RWPE1 (cell line): ENCODE results near the gene APBA2.

ENCODE experiments used
- CTCF ChIA-PET: fragments of 350-600 bp; sonication (Branson Sonifier 250); formaldehyde crosslinking; extraction: SDS; loops from one replicate; lab custom pipeline; 2021; lab: Yijun Ruan, JAX
- POLR2A ChIA-PET: fragments of 400-600 bp; formaldehyde crosslinking; extraction: SDS; loops from one replicate; lab custom pipeline; 2020; ENCODE audit warnings: antibody characterized with exemption; ENCODE audit not compliant: low non-redundant PET; lab: Yijun Ruan, JAX
- DNase-seq: peaks from one replicate; pipeline ENCODE4 v3.0.0; 2012; ENCODE audit warnings: low spot score
- H3K27ac ChIP-seq: fragments of 450-650 bp; 2 replicates; pipeline ENCODE4 v1.5.1; 2017
- CTCF ChIP-seq: fragments of 450-650 bp; conservative IDR thresholded peaks from 2 replicates; pipeline ENCODE4 v1.5.1; 2017; ENCODE audit warnings: low read depth, mild to moderate bottlenecking

APBA2 gene

DNA sequence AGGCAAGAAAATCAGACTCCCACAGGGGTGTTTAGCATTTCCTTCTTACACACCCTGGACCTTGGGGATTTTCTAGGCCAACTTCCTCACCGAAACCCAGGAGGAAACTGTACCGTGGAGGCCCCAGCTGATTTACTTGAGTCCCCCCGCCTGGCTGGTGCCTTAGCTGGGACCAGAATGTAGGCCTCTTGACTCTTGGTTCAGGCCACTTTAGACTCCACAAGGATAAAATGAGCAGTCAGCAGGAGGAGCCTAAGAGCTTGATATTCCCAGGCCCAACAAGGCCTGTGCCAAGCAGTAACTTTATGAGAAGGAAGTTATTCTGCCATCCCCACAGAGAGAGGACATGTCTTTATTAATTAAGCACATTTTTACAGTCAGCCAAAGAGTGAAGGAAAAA is 4.6 kb upstream of the APBA2 start:
- ChIA-PET POLR2A (no interaction called here), CTCF (no interaction called here)

GRCh38 chr15:28881600-28881999 is 4.2 kb upstream of the APBA2 start:
- TF ChIP-seq CTCF = no peak
- no peak for DNase-seq
- H3K27ac ChIP-seq = no peak overlapping the region
- POLR2A ChIA-PET = no interaction called here
- CTCF ChIA-PET = no interaction called here

More for the DNA sequence above, 4.6 kb upstream of the APBA2 start:
- no peak for DNase-seq
- TF ChIP-seq CTCF = no peak
- H3K27ac ChIP-seq = no peak overlapping the region

DNA sequence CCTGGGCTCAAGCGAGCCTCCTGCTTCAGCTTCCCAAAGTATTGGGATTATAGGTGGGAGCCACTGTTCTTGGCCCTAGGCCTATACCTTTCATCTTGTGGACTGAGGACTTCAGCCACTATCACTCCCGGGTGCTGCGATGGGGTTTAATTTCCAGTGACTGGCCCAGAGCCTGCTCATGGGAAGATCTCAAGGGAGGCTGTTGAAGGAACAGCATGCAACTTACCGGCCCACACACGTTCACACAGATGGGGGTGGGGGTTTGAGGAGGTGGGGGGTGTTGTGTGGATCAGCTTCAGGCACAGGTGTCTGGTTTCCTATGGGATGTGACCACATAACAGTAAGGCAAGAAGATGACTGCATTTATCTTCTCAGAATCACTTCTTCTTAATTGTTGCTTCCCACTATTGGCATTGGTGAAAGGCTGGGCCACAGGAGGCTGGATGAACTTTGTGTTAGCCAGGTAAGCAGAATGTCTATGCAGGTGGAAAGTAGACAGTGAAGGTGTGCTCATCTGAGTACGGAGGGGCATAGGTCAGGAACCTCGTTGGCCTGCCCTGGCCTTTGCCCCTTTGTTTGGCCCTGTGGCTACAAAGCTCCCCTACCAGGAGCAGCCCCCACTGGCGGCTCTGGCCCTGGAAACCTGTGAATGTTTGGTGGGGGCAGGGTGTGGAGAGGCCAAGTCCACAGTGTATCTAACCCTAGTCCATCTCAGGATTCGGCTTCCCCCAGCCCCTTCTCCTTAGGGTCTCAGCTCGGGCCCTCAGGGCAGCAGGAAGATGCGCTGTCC is 1.4 kb upstream of the APBA2 start:
- no peak overlapping the region for H3K27ac ChIP-seq
- CTCF ChIA-PET = no interaction called here
- POLR2A ChIA-PET = no interaction called here

DNA sequence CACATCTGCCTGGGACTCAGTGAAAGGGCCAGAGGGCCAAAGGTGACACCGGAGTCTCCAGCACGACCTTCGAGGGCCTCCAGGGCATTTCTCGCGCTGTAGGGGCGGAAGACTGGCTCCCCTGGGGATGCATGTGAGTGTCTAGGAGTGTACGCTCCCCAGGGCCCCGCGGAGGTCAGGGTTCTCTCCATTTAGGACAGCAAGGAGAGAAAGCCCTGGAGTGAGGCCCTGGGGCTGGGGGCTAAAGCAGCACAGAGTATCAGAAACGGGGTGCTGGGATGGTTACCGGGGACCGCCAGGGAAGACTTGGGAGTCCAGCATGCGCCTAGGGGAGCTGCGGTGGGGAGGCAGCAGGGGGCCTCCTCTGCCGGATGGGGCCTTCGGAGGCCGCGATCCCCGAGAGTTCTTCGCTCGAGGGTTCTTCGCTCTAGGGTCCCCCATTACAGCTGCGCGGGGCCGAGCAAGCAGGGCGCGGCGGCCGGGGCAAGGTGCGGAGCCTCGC is 595 bp upstream of the APBA2 start:
- no peak for TF ChIP-seq CTCF
- ChIA-PET CTCF (interaction anchor here (0.6 to 1.4 kb wide), 3 partner anchors 42 to 255 kb away, joined by 3 read pairs; no protein-coding TSS in a partner anchor), POLR2A (no interaction called here)

More for the DNA sequence above, 1.4 kb upstream of the APBA2 start:
- TF ChIP-seq CTCF = no peak
- DNase-seq = no peak

DNA sequence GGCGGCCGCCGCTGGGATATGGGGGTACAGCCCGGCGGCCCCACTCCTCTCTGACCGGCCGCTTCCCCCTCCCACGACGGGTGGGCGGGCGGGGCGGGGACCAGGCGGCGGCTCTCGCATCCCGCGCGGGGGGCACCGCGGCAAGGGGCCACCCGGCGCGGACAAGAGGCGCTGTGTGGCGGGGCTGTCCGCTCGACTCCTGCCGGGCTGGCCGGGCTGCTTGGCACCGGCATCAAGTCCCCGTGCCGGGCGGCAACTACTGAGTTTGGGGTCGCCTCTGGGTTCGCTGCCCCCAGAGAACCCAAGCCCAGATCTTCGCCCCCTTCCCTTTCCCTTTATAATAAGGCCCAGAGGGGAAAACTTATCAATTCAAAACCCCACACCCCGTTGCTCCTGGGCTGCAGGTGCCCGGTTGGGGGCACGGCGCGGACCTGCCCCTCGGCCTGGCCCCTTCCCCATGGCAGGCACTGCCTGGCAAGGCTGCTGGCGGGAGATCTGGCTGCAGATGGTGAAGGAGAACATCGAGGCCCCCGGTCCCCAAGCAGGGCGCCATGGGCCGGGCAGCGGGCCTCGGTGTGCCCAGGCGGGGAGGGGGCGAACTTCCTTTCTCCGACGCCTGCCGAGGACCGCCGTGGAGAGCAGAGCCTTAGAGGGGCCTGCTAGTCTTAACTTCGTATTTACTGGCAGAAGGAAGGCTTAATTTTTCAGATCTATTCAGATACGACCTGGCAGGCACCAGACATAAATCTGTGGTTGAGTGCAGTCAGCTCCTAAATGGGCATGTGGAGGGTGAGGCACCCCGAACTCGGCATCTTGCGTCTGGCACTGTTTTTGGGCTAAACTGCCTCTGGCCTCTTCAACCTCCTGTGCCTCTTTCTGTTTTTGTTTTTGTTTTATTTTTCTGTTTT is 911 bp downstream of the APBA2 start:
- ChIA-PET CTCF (interaction anchor here (0.6 to 1.4 kb wide), 4 partner anchors 30 to 253 kb away, joined by 3 to 4 read pairs (median 4); no protein-coding TSS in a partner anchor), POLR2A (no interaction called here)
- no peak for TF ChIP-seq CTCF
- no peak for DNase-seq
- H3K27ac ChIP-seq = no peak overlapping the region

More for the DNA sequence above, 595 bp upstream of the APBA2 start:
- no peak overlapping the region for H3K27ac ChIP-seq
- no peak for DNase-seq
